HepG2 (cell line): ENCODE measurements around the gene SNX3. TPM values are rescaled to one million over a fixed set of nuclear protein-coding genes. Genes with fewer than 3 reads are reported as not detected.

Source experiments
- ATAC-seq: fragments of 200-7000 bp; cut with Tn5 transposase; 3 replicates; pipeline ENCODE4 v1.9.1; 2020; ENCODE audit warnings: mild to moderate bottlenecking, moderate library complexity
- BruUV-seq: library from RNA; stranded (reverse); fragments of 400-500 nt; replicated peaks from 2 replicates; lab custom pipeline; 2021; lab: Mats Ljungman, UMichigan
- CTCF ChIA-PET: fragments of 300-600 bp; formaldehyde crosslinking; extraction: SDS; loops from one replicate; lab custom pipeline; 2021; ENCODE audit warnings: low total read pairs, inconsistent platforms, low intra/inter-chr PET ratio; lab: Yijun Ruan, JAX
- POLR2A ChIA-PET: fragments of 350-600 bp; sonication (Branson Sonifier 250); formaldehyde crosslinking; loops from one replicate; lab custom pipeline; 2020; ENCODE audit warnings: antibody characterized with exemption, inconsistent platforms; lab: Yijun Ruan, JAX
- DNase-seq: peaks from one replicate; pipeline ENCODE4 v3.0.0-alpha.2; 2015; ENCODE audit warnings: low spot score
- FAIRE-seq: peaks from 3 replicates; lab custom pipeline; 2011; peaks lifted over from hg19 to GRCh38; lab: Jason Lieb, UNC
- H2AFZ ChIP-seq: one replicate; pipeline ENCODE4 v1.6.1; 2011; ENCODE audit warnings: low read length, inconsistent platforms
- H3K27ac ChIP-seq: fragments of 300-600 bp; 3 replicates; pipeline ENCODE4 v1.8.0; 2011; ENCODE audit warnings: mixed run types, mild to moderate bottlenecking, mixed read lengths, low read length, inconsistent platforms; ENCODE audit not compliant: insufficient read depth; ENCODE audit errors: extremely low read length
- H3K27me3 ChIP-seq, 2 experiments: fragments of 200-600 bp in 1 of 2; 2 replicates in 1 of 2; 3 replicates in 1 of 2; pipeline versions ENCODE4 v1.6.0 to v1.8.0; 2011; ENCODE audit warnings: low read length in 2 of 2, mild to moderate bottlenecking in 2 of 2, moderate library complexity in 2 of 2, inconsistent platforms in 1 of 2; ENCODE audit not compliant: insufficient read depth in 2 of 2, control insufficient read depth in 1 of 2
- H3K36me3 ChIP-seq, 2 experiments: fragments of 200-600 bp in 1 of 2; replicated peaks in 1 of 2; 2 replicates in 1 of 2; 3 replicates in 1 of 2; pipeline versions ENCODE4 v1.5.1 to v1.8.0; 2011; ENCODE audit warnings: low read length in 2 of 2, inconsistent platforms in 1 of 2; ENCODE audit not compliant: insufficient read depth in 2 of 2, control insufficient read depth in 1 of 2
- H3K4me1 ChIP-seq: 2 replicates; pipeline ENCODE4 v1.5.1; 2012; ENCODE audit warnings: low read length, inconsistent platforms; ENCODE audit not compliant: insufficient read depth
- H3K4me2 ChIP-seq: 2 replicates; pipeline ENCODE4 v1.6.0; 2011; ENCODE audit warnings: low read depth, low read length, inconsistent platforms
- H3K4me3 ChIP-seq, 3 experiments: fragments of 200-600 bp in 1 of 3; sonication (generic), shearing (Covaris generic) in 1 of 3; replicated peaks in 1 of 3; 2 replicates each; pipeline ENCODE4 v1.5.1; 2011 to 2016; ENCODE audit warnings: low read length in 3 of 3, inconsistent platforms in 2 of 3, low read depth in 2 of 3, mild to moderate bottlenecking in 2 of 3, control low read depth in 1 of 3, mixed read lengths in 1 of 3; ENCODE audit not compliant: insufficient read depth in 1 of 3
- H3K79me2 ChIP-seq: one replicate; pipeline ENCODE4 v1.6.1; 2011; ENCODE audit warnings: low read length, inconsistent platforms; ENCODE audit not compliant: insufficient read depth
- H3K9ac ChIP-seq: 2 replicates; pipeline ENCODE4 v1.6.0; 2011; ENCODE audit warnings: mild to moderate bottlenecking, low read depth, low read length, inconsistent platforms; ENCODE audit not compliant: insufficient read depth
- H3K9me3 ChIP-seq: 2 replicates; pipeline ENCODE4 v1.5.1; 2012; ENCODE audit warnings: mild to moderate bottlenecking, low read length
- H4K20me1 ChIP-seq: 2 replicates; pipeline ENCODE4 v1.6.0; 2011; ENCODE audit warnings: inconsistent platforms, mild to moderate bottlenecking, low read length, moderate library complexity; ENCODE audit not compliant: insufficient read depth
- DMAP1 ChIP-seq: IDR thresholded peaks from 2 replicates; pipeline ENCODE4 v1.6.1; 2016
- DR1 ChIP-seq: sonication (generic); formaldehyde crosslinking; IDR thresholded peaks from 2 replicates; pipeline ENCODE4 v1.8.0; 2021; ENCODE audit warnings: mild to moderate bottlenecking, missing genetic modification reagents, inconsistent platforms
- GABPB1 ChIP-seq: IDR thresholded peaks from 2 replicates; pipeline ENCODE4 v1.6.1; 2016; ENCODE audit warnings: mild to moderate bottlenecking, missing genetic modification reagents, moderate library complexity, missing compliant biosample characterization
- GTF2F1 ChIP-seq: fragments of 150-350 bp; IDR thresholded peaks from 2 replicates; pipeline ENCODE4 v1.6.1; 2014; ENCODE audit warnings: low read length
- KDM6A ChIP-seq: IDR thresholded peaks from 2 replicates; pipeline ENCODE4 v1.6.1; 2016; ENCODE audit warnings: low read depth
- LBX2 ChIP-seq: sonication (generic); formaldehyde crosslinking; IDR thresholded peaks from 2 replicates; pipeline ENCODE4 v1.5.0; 2020; ENCODE audit warnings: missing genetic modification reagents, mild to moderate bottlenecking, borderline replicate concordance
- NFE2 ChIP-seq: sonication (generic); formaldehyde crosslinking; IDR thresholded peaks from 2 replicates; pipeline ENCODE4 v1.4.0; 2020; ENCODE audit warnings: missing genetic modification reagents
- NR3C1 ChIP-seq: sonication (generic); formaldehyde crosslinking; IDR thresholded peaks from 2 replicates; pipeline ENCODE4 v1.4.0; 2020; ENCODE audit warnings: missing genetic modification reagents
- TBX3 ChIP-seq: fragments of 450-650 bp; IDR thresholded peaks from 2 replicates; pipeline ENCODE4 v1.6.1; 2017; ENCODE audit warnings: antibody characterized with exemption, mild to moderate bottlenecking, inconsistent platforms, borderline replicate concordance
- THYN1 ChIP-seq: sonication (generic); formaldehyde crosslinking; IDR thresholded peaks from 2 replicates; pipeline ENCODE4 v1.8.1; 2023; ENCODE audit warnings: low read depth, mild to moderate bottlenecking, moderate library complexity, missing genetic modification reagents, borderline replicate concordance
- ZNF251 ChIP-seq: sonication (generic); formaldehyde crosslinking; IDR thresholded peaks from 2 replicates; pipeline ENCODE4 v1.9.0; 2021; ENCODE audit warnings: mild to moderate bottlenecking, missing genetic modification reagents
- ZNF446 ChIP-seq: sonication (generic); formaldehyde crosslinking; IDR thresholded peaks from 2 replicates; pipeline ENCODE4 v1.5.0; 2020; ENCODE audit warnings: mild to moderate bottlenecking, missing genetic modification reagents
- ZNF549 ChIP-seq: sonication (generic); formaldehyde crosslinking; IDR thresholded peaks from 2 replicates; pipeline ENCODE4 v1.5.0; 2020; ENCODE audit warnings: missing genetic modification reagents
- ZNF780A ChIP-seq: sonication (generic); formaldehyde crosslinking; IDR thresholded peaks from 2 replicates; pipeline ENCODE4 v1.8.0; 2022; ENCODE audit warnings: mild to moderate bottlenecking, missing genetic modification reagents, moderate library complexity
- ZNF883 ChIP-seq: sonication (generic); formaldehyde crosslinking; IDR thresholded peaks from 2 replicates; pipeline ENCODE4 v1.5.1; 2020; ENCODE audit warnings: mild to moderate bottlenecking, missing genetic modification reagents; ENCODE audit errors: not compliant biosample characterization
- ZSCAN22 ChIP-seq: sonication (generic); formaldehyde crosslinking; IDR thresholded peaks from 2 replicates; pipeline ENCODE4 v1.4.0; 2020; ENCODE audit warnings: mild to moderate bottlenecking, missing genetic modification reagents
- ZSCAN9 ChIP-seq: IDR thresholded peaks from 2 replicates; pipeline ENCODE4 v1.6.1; 2016; ENCODE audit warnings: borderline replicate concordance
- whole genome bisulfite sequencing: methylation state at CpG from one replicate; pipeline ENCODE4 v1.1.6; 2017; ENCODE audit warnings: low lambda C conversion rate; 5-methylcytosine and 5-hydroxymethylcytosine counted together
- in situ Hi-C: cut with HindIII; loops from 2 replicates; pipeline ENCODE4 v1.10.0; 2017; ENCODE audit warnings: low pct_unique_long_range_greater_than_20kb; ENCODE audit not compliant: extremely low pct_ligation_motif_present
- intact Hi-C: fragments of 100-400 bp; cut with micrococcal nuclease; formaldehyde crosslinking; loops from one replicate; pipeline ENCODE4 v1.10.0; 2022; ENCODE audit not compliant: unreplicated experiment
- polyA plus RNA-seq, 8 experiments: library from polyadenylated mRNA; depleted of rRNA in 3 of 8; stranded (reverse) in 7 of 8; unstranded in 1 of 8; fragments of >200 nt; fragmentation: Illumina TruSeq in 4 of 8; extraction: Trizol in 4 of 8; gene quantifications; 2 replicates each; pipeline versions ENCODE4 v1.2.1 to v1.2.3, GENCODE V29; 2011 to 2016; ENCODE audit warnings: low read depth in 4 of 8, missing spikeins in 1 of 8, mixed read lengths in 1 of 8; ENCODE audit not compliant: insufficient read depth in 1 of 8
- total RNA-seq, 5 experiments: library from RNA; depleted of rRNA; stranded (reverse); fragments of >200 nt; fragmentation: Illumina TruSeq; extraction: Trizol; gene quantifications; 2 replicates each; pipeline ENCODE4 v1.2.3, GENCODE V29; 2016; ENCODE audit warnings: low read depth in 1 of 5
- TF ChIP-seq, protein P1 (sequence below): sonication (generic); formaldehyde crosslinking; IDR thresholded peaks from 2 replicates; pipeline ENCODE4 v1.5.0; 2020; ENCODE audit warnings: mild to moderate bottlenecking, missing genetic modification reagents
- TF ChIP-seq, protein P2 (sequence below): IDR thresholded peaks from 2 replicates; pipeline ENCODE4 v1.6.1; 2016

SNX3 gene
- total and polyA plus RNA-seq, 2 of the 13 experiments (the other 11 are each of a cell fraction or from before 2014, with no cell fraction given): 84.9 to 226 TPM

GRCh38 chr6:108180776-108181175, 80.1 kb downstream of the SNX3 start:
- Histone ChIP-seq H3K79me2 (no peaks in the 10 kb centered on the region), H3K4me1 (peaks cover 8% of the 10 kb centered on the region; the same call in 1 of the 2 replicates), H3K36me3 (no peaks in the 10 kb centered on the region), H3K27ac (no peak overlapping the region), H3K4me2 (no peak overlapping the region), H3K9ac (no peak overlapping the region), H3K4me3 (no peak overlapping the region), H4K20me1 (no peaks in the 10 kb centered on the region), H3K9me3 (no peaks in the 10 kb centered on the region), H2AFZ (no peak overlapping the region), H3K27me3 (peaks cover 1 to 30% of the 10 kb centered on the region in 2 experiments; a peak in 3 of 5 replicates)
- no peak for FAIRE-seq
- intact Hi-C loops (no loop called here), in situ Hi-C loops (no loop called here)
- no peak for ATAC-seq
- CTCF ChIA-PET: no interaction called here
- POLR2A ChIA-PET: no interaction called here
- no peak for TF ChIP-seq THYN1 (CRISPR knock-in tag)
- no peak for TF ChIP-seq TBX3
- no peak for TF ChIP-seq DMAP1 (CRISPR knock-in tag)
- no peak for TF ChIP-seq ZNF549 (CRISPR knock-in tag)
- TF ChIP-seq, protein P1, sequence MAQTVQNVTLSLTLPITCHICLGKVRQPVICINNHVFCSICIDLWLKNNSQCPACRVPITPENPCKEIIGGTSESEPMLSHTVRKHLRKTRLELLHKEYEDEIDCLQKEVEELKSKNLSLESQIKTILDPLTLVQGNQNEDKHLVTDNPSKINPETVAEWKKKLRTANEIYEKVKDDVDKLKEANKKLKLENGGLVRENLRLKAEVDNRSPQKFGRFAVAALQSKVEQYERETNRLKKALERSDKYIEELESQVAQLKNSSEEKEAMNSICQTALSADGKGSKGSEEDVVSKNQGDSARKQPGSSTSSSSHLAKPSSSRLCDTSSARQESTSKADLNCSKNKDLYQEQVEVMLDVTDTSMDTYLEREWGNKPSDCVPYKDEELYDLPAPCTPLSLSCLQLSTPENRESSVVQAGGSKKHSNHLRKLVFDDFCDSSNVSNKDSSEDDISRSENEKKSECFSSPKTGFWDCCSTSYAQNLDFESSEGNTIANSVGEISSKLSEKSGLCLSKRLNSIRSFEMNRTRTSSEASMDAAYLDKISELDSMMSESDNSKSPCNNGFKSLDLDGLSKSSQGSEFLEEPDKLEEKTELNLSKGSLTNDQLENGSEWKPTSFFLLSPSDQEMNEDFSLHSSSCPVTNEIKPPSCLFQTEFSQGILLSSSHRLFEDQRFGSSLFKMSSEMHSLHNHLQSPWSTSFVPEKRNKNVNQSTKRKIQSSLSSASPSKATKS (CRISPR knock-in tag): no peak
- TF ChIP-seq GTF2F1: no peak
- TF ChIP-seq, protein P2, sequence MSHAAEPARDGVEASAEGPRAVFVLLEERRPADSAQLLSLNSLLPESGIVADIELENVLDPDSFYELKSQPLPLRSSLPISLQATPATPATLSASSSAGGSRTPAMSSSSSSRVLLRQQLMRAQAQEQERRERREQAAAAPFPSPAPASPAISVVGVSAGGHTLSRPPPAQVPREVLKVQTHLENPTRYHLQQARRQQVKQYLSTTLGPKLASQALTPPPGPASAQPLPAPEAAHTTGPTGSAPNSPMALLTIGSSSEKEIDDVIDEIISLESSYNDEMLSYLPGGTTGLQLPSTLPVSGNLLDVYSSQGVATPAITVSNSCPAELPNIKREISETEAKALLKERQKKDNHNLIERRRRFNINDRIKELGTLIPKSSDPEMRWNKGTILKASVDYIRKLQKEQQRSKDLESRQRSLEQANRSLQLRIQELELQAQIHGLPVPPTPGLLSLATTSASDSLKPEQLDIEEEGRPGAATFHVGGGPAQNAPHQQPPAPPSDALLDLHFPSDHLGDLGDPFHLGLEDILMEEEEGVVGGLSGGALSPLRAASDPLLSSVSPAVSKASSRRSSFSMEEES: no peak
- TF ChIP-seq ZSCAN9 (CRISPR knock-in tag): no peak
- TF ChIP-seq GABPB1 (CRISPR knock-in tag): no peak
- TF ChIP-seq KDM6A (CRISPR knock-in tag): no peak
- no peak for TF ChIP-seq DR1 (CRISPR knock-in tag)
- no peak for TF ChIP-seq ZSCAN22
- TF ChIP-seq ZNF780A (CRISPR knock-in tag): no peak
- TF ChIP-seq NR3C1 (CRISPR knock-in tag): no peak
- TF ChIP-seq ZNF883 (CRISPR knock-in tag): no peak
- TF ChIP-seq ZNF251: no peak
- no peak for TF ChIP-seq LBX2 (CRISPR knock-in tag)
- TF ChIP-seq ZNF446 (CRISPR knock-in tag): no peak
- TF ChIP-seq NFE2: no peak
- BruUV-seq: no TSS peak
- 54% methylated on average over 6 of the region's 6 CpGs for WGBS
- no peak for DNase-seq
